Sigmoid colon (tissue), 7 donors: ENCODE results near the gene RNF144A. TPM values are rescaled to one million over a fixed set of nuclear protein-coding genes. Genes with fewer than 3 reads are reported as not detected.

Experiments
- DNase-seq: peaks from one replicate; pipeline ENCODE4 v3.0.0-alpha.2; 2019
- H3K27ac ChIP-seq, 4 donors: fragments of 200-600 bp; sonication (generic); one replicate each; pipeline ENCODE4 v1.5.1; 2016 to 2019; ENCODE audit warnings: mild to moderate bottlenecking in 1 of 4
- H3K27me3 ChIP-seq, 3 donors: fragments of 200-600 bp; sonication (generic); one replicate each; pipeline ENCODE4 v1.5.1; 2019; ENCODE audit warnings: mild to moderate bottlenecking in 1 of 3
- H3K36me3 ChIP-seq, 4 donors: fragments of 200-600 bp; sonication (generic); one replicate each; pipeline ENCODE4 v1.5.1; 2016 to 2019
- H3K4me1 ChIP-seq, 4 donors: fragments of 200-600 bp; sonication (generic); one replicate each; pipeline ENCODE4 v1.5.1; 2017 to 2019
- H3K4me3 ChIP-seq, 4 donors: fragments of 200-600 bp; sonication (generic); one replicate each; pipeline ENCODE4 v1.5.1; 2017 to 2019; ENCODE audit warnings: mild to moderate bottlenecking in 2 of 4, moderate library complexity in 1 of 4
- H3K9me3 ChIP-seq, 4 donors: fragments of 200-600 bp in 3 of 4; sonication (generic) in 3 of 4; one replicate each; pipeline versions ENCODE4 v1.5.1 to v1.6.1; 2013 to 2019
- CTCF ChIP-seq, 4 experiments: fragments of 450-650 bp in 3 of 4; fragments of 200-600 bp in 1 of 4; IDR thresholded peaks; one replicate each; pipeline ENCODE4 v1.5.1; 2016 to 2019; ENCODE audit warnings: antibody characterized with exemption in 4 of 4, mild to moderate bottlenecking in 3 of 4, moderate library complexity in 2 of 4
- EP300 ChIP-seq, 4 donors: sonication (generic); formaldehyde crosslinking; IDR thresholded peaks; one replicate each; pipeline ENCODE4 v1.6.1; 2017; ENCODE audit warnings: antibody characterized with exemption in 4 of 4
- POLR2A ChIP-seq, 2 donors: fragments of 450-650 bp; IDR thresholded peaks; one replicate each; pipeline ENCODE4 v1.6.1; 2016; ENCODE audit warnings: antibody characterized with exemption in 2 of 2, mild to moderate bottlenecking in 2 of 2, moderate library complexity in 2 of 2
- POLR2AphosphoS5 ChIP-seq, 4 donors: sonication (generic); formaldehyde crosslinking; IDR thresholded peaks; one replicate each; pipeline ENCODE4 v1.6.1; 2017; ENCODE audit warnings: antibody characterized with exemption in 4 of 4
- WGBS, 2 donors: extraction: QIAGEN DNeasy Blood & Tissue Kit; methylation state at CpG; one replicate each; pipeline ENCODE4 v1.1.7; 2013; 5-methylcytosine and 5-hydroxymethylcytosine counted together
- intact Hi-C: fragments of 100-400 bp; cut with DNase I; formaldehyde crosslinking; loops from one replicate; pipeline ENCODE4 v1.15.1; 2023
- polyA plus RNA-seq, 3 donors: library from polyadenylated mRNA; stranded (reverse); fragments of 200-250 nt; gene quantifications; one replicate each; pipeline ENCODE4 v1.2.3, GENCODE V29; 2013
- total RNA-seq, 4 donors: library from RNA; depleted of rRNA; stranded (reverse); fragments of >200 nt; gene quantifications; one replicate each; pipeline ENCODE4 v1.1.0, GENCODE V29; 2016
- donor health status: healthy with polysubstance abuse.
- donor health status: Bipolar disorder and iron deficiency.
- donor health status: healthy.

Gene RNF144A
- total and polyA plus RNA-seq, 7 donors = 4.8 to 14.2 (median 12.1) TPM

GRCh38 chr2:7014174-7014640 lies 97.0 kb downstream of the RNF144A start:
- H3K27ac ChIP-seq = peak overlapping the region in 3 of 4 donors; percentile 50 to 73 (median 59)

GRCh38 chr2:7015007-7015950 lies 98.1 kb downstream of the RNF144A start:
- H3K27ac ChIP-seq = peak overlapping the region in 3 of 4 donors; percentile 37 to 59 (median 56)
- WGBS, 2 donors = 79 to 83% methylated on average over 12 of the region's 12 CpGs
- H3K27me3 ChIP-seq = no peaks in the 10 kb centered on the region
- H3K4me1 ChIP-seq = peaks cover 0 to 81% (median 68%) of the 10 kb centered on the region in 4 donors
- no peaks in the 10 kb centered on the region for H3K36me3 ChIP-seq
- H3K4me3 ChIP-seq = no peak overlapping the region
- TF ChIP-seq CTCF (IDR thresholded peaks at IDR 0.05) (no peak), EP300 (IDR thresholded peaks at IDR 0.05) (no peak), POLR2AphosphoS5 (IDR thresholded peaks at IDR 0.05) (no peak), POLR2A (IDR thresholded peaks at IDR 0.05) (no peak)
- H3K9me3 ChIP-seq = no peaks in the 10 kb centered on the region
- no peak for DNase-seq
- intact Hi-C loops = no loop called here

More at GRCh38 chr2:7014174-7014640, 97.0 kb downstream of the RNF144A start:
- WGBS, 2 donors = 42 to 54% methylated on average over 5 of the region's 5 CpGs
- Histone ChIP-seq H3K4me1 (peaks cover 0 to 92% (median 79%) of the 10 kb centered on the region in 4 donors), H3K9me3 (no peaks in the 10 kb centered on the region), H3K36me3 (no peaks in the 10 kb centered on the region), H3K27me3 (no peaks in the 10 kb centered on the region), H3K4me3 (no peak overlapping the region)
- intact Hi-C loops = loop anchor here (5.0 kb wide), 1 partner anchor 37 kb away; no protein-coding TSS in a partner anchor
- DNase-seq = no peak
- peak in 3 of 4 experiments; percentile 28 to 35 (median 29) for TF ChIP-seq CTCF (IDR thresholded peaks at IDR 0.05)
- no peak for TF ChIP-seq EP300 (IDR thresholded peaks at IDR 0.05)

- peaks cover 0 to 72% (median 62%) of the 10 kb centered on the region in 4 donors for H3K4me1 ChIP-seq
- WGBS, 2 donors = 72 to 74% methylated on average over 3 of the region's 3 CpGs
- H3K27ac ChIP-seq = peak overlapping the region in 2 of 4 donors; percentile 50 to 59
- no peak for DNase-seq
- no peaks in the 10 kb centered on the region for H3K27me3 ChIP-seq
- H3K4me3 ChIP-seq = no peak overlapping the region
- no peaks in the 10 kb centered on the region for H3K9me3 ChIP-seq
- peaks cover 0 to 8% (median 0%) of the 10 kb centered on the region in 4 donors for H3K36me3 ChIP-seq
- no peak for TF ChIP-seq POLR2A (IDR thresholded peaks at IDR 0.05)
- TF ChIP-seq POLR2AphosphoS5 (IDR thresholded peaks at IDR 0.05) = peak in 1 of 4 donors; percentile 51
- intact Hi-C loops = no loop called here
These were observed 98.9 kb downstream of the RNF144A start for GRCh38 chr2:7016148-7016547.

GRCh38 chr2:7016601-7017211 lies 99.5 kb downstream of the RNF144A start:
- DNase-seq = no peak
- intact Hi-C loops = no loop called here
- H3K9me3 ChIP-seq = no peaks in the 10 kb centered on the region
- 83 to 89% methylated on average over 11 of the region's 11 CpGs for WGBS, 2 donors
- no peaks in the 10 kb centered on the region for H3K27me3 ChIP-seq
- no peak overlapping the region for H3K4me3 ChIP-seq
- H3K4me1 ChIP-seq = peaks cover 0 to 67% (median 60%) of the 10 kb centered on the region in 4 donors
- TF ChIP-seq POLR2A (IDR thresholded peaks at IDR 0.05) (no peak), CTCF (IDR thresholded peaks at IDR 0.05) (no peak), EP300 (IDR thresholded peaks at IDR 0.05) (no peak), POLR2AphosphoS5 (IDR thresholded peaks at IDR 0.05) (no peak)
- peaks cover 0 to 12% (median 0%) of the 10 kb centered on the region in 4 donors for H3K36me3 ChIP-seq
- peak overlapping the region in 3 of 4 donors; percentile 41 to 59 (median 50) for H3K27ac ChIP-seq
